K562 (cell line): ENCODE results near the gene B4GALT5. TPM values are rescaled to one million over a fixed set of nuclear protein-coding genes. Genes with fewer than 3 reads are reported as not detected.

Source experiments
- ATAC-seq: fragments of 200-7000 bp; cut with Tn5 transposase; 3 replicates; pipeline ENCODE4 v1.9.1; 2020; ENCODE audit warnings: moderate library complexity
- BruUV-seq: library from RNA; stranded (reverse); fragments of 400-500 nt; replicated peaks from 2 replicates; lab custom pipeline; 2021; lab: Mats Ljungman, UMichigan
- CTCF ChIA-PET: fragments of 300-600 bp; formaldehyde crosslinking; extraction: SDS; loops from one replicate; lab custom pipeline; 2021; ENCODE audit warnings: low intra/inter-chr PET ratio; lab: Yijun Ruan, JAX
- POLR2A ChIA-PET: fragments of 300-600, 350-650 bp; sonication (Branson Sonifier 250); formaldehyde crosslinking; extraction: SDS; loops from one replicate; lab custom pipeline; 2021; ENCODE audit warnings: antibody characterized with exemption, inconsistent platforms; lab: Yijun Ruan, JAX
- DNase-seq, 4 experiments: peaks; one replicate each; pipeline versions ENCODE4 v3.0.0 to v3.0.0-alpha.2; 2011 to 2018; ENCODE audit warnings: low spot score in 3 of 4, mixed read lengths in 3 of 4; ENCODE audit errors: extremely low read depth in 1 of 4
- FAIRE-seq: peaks from 2 replicates; lab custom pipeline; 2011; peaks lifted over from hg19 to GRCh38; lab: Jason Lieb, UNC
- H2AFZ ChIP-seq: 2 replicates; pipeline ENCODE4 v1.6.0; 2011; ENCODE audit warnings: low read depth, low read length, control low read depth, inconsistent platforms
- H3K27ac ChIP-seq: fragments of 200-600 bp; 3 replicates; pipeline ENCODE4 v1.8.0; 2011; ENCODE audit warnings: low read depth, mild to moderate bottlenecking, control low read depth, inconsistent platforms, low read length, moderate library complexity, mixed read lengths; ENCODE audit errors: extremely low read depth
- H3K27me3 ChIP-seq, 2 experiments: fragments of 300-600 bp in 1 of 2; 2 replicates in 1 of 2; 3 replicates in 1 of 2; pipeline versions ENCODE4 v1.6.0 to v1.8.0; 2011; ENCODE audit warnings: inconsistent platforms in 2 of 2, low read length in 2 of 2, mild to moderate bottlenecking in 1 of 2, mixed read lengths in 1 of 2, moderate library complexity in 1 of 2; ENCODE audit not compliant: control insufficient read depth in 2 of 2, insufficient read depth in 2 of 2
- H3K36me3 ChIP-seq: fragments of 300-600 bp; 3 replicates; pipeline ENCODE4 v1.8.0; 2011; ENCODE audit warnings: mild to moderate bottlenecking, low read length, inconsistent platforms; ENCODE audit not compliant: control insufficient read depth, insufficient read depth
- H3K4me1 ChIP-seq, 2 experiments: fragments of 200-600 bp in 1 of 2; replicated peaks in 1 of 2; 2 replicates in 1 of 2; 3 replicates in 1 of 2; pipeline versions ENCODE4 v1.5.1 to v1.8.0; 2011; ENCODE audit warnings: inconsistent platforms in 2 of 2, low read length in 2 of 2, mild to moderate bottlenecking in 1 of 2, mixed read lengths in 1 of 2, moderate library complexity in 1 of 2; ENCODE audit not compliant: control insufficient read depth in 2 of 2, insufficient read depth in 2 of 2
- H3K4me2 ChIP-seq: 2 replicates; pipeline ENCODE4 v1.6.1; 2011; ENCODE audit warnings: low read length, control low read depth, inconsistent platforms, mixed read lengths; ENCODE audit not compliant: insufficient read depth
- H3K4me3 ChIP-seq: fragments of 200-600 bp; sonication (generic), shearing (Covaris generic); 2 replicates; pipeline ENCODE4 v1.5.1; 2016; ENCODE audit warnings: control low read depth, inconsistent platforms
- H3K79me2 ChIP-seq: fragments of 200-600 bp; 3 replicates; pipeline ENCODE4 v1.8.0; 2011; ENCODE audit warnings: low read length, inconsistent platforms; ENCODE audit not compliant: control insufficient read depth, insufficient read depth
- H3K9ac ChIP-seq, 2 experiments: 2 replicates each; pipeline versions ENCODE4 v1.6.0 to v1.6.1; 2011; ENCODE audit warnings: low read depth in 2 of 2, low read length in 2 of 2, control low read depth in 1 of 2, inconsistent platforms in 1 of 2, mild to moderate bottlenecking in 1 of 2, mixed read lengths in 1 of 2; ENCODE audit not compliant: insufficient read depth in 1 of 2
- H3K9me1 ChIP-seq: one replicate; pipeline ENCODE4 v1.6.0; 2011; ENCODE audit warnings: inconsistent platforms, mild to moderate bottlenecking, low read length, moderate library complexity; ENCODE audit not compliant: control insufficient read depth, insufficient read depth
- H3K9me3 ChIP-seq: replicated peaks from 2 replicates; pipeline ENCODE4 v1.5.1; 2011; ENCODE audit warnings: low read depth, low read length, inconsistent platforms; ENCODE audit not compliant: control insufficient read depth, insufficient read depth
- H4K20me1 ChIP-seq: replicated peaks from 2 replicates; pipeline ENCODE4 v1.6.1; 2011; ENCODE audit warnings: low read length, inconsistent platforms, mixed read lengths; ENCODE audit not compliant: control insufficient read depth, insufficient read depth
- ATF6 ChIP-seq: sonication (generic); formaldehyde crosslinking; IDR thresholded peaks from 2 replicates; pipeline ENCODE4 v1.4.0; 2020; ENCODE audit warnings: mild to moderate bottlenecking, missing genetic modification reagents
- BACH1 ChIP-seq: fragments of 200-800 bp; sonication (Bioruptor generic); IDR thresholded peaks from 2 replicates; pipeline ENCODE4 v1.6.1; 2016; ENCODE audit warnings: missing genetic modification characterization, missing compliant biosample characterization
- BRF2 ChIP-seq: IDR thresholded peaks from 3 replicates; pipeline ENCODE4 v1.6.1; 2011; ENCODE audit warnings: borderline replicate concordance, mild to moderate bottlenecking; ENCODE audit not compliant: insufficient read length, insufficient read depth
- DDX20 ChIP-seq: fragments of 450-650 bp; IDR thresholded peaks from 2 replicates; pipeline ENCODE4 v1.6.1; 2016; ENCODE audit warnings: missing genetic modification characterization, low read depth, mild to moderate bottlenecking, missing compliant biosample characterization, moderate library complexity
- ELF2 ChIP-seq: fragments of 250-450 bp; sonication (Bioruptor Pico); IDR thresholded peaks from 2 replicates; pipeline ENCODE4 v1.5.0; 2021; ENCODE audit warnings: mild to moderate bottlenecking
- ERF ChIP-seq: fragments of 450-650 bp; formaldehyde crosslinking; IDR thresholded peaks from 2 replicates; pipeline ENCODE4 v1.4.0; 2020; ENCODE audit warnings: mild to moderate bottlenecking, mixed read lengths
- HCFC1 ChIP-seq: IDR thresholded peaks from 2 replicates; pipeline ENCODE4 v1.6.1; 2012; ENCODE audit warnings: low read depth, low read length, improper control_type of control experiment
- KHSRP ChIP-seq: fragments of 450-650 bp; IDR thresholded peaks from 2 replicates; pipeline ENCODE4 v1.6.1; 2017
- PHF8 ChIP-seq: fragments of 200-600 bp; sonication (generic); IDR thresholded peaks from 2 replicates; pipeline ENCODE4 v1.6.1; 2012; ENCODE audit warnings: mixed run types, mild to moderate bottlenecking, inconsistent platforms, low read length, moderate library complexity, borderline replicate concordance
- POLR3A ChIP-seq: IDR thresholded peaks from 2 replicates; pipeline ENCODE4 v1.6.1; 2011; ENCODE audit warnings: borderline replicate concordance, mild to moderate bottlenecking, moderate library complexity; ENCODE audit not compliant: insufficient read length, insufficient read depth; ENCODE audit errors: extremely low read depth
- SMAD2 ChIP-seq: fragments of 150-350 bp; IDR thresholded peaks from 2 replicates; pipeline ENCODE4 v1.6.1; 2014; ENCODE audit warnings: low read depth, mild to moderate bottlenecking, low read length
- ZBTB12 ChIP-seq: fragments of 250-450 bp; sonication (Bioruptor Pico); IDR thresholded peaks from 2 replicates; pipeline ENCODE4 v1.4.0; 2020
- ZNF511 ChIP-seq: sonication (generic); formaldehyde crosslinking; IDR thresholded peaks from 2 replicates; pipeline ENCODE4 v1.8.0; 2022; ENCODE audit warnings: mild to moderate bottlenecking, missing genetic modification reagents
- WGBS: fragments of 100-300 bp; shearing (Covaris generic); methylation state at CpG from one replicate; pipeline ENCODE4 v1.1.6; 2016; ENCODE audit warnings: low coverage, mixed read lengths; ENCODE audit not compliant: insufficient coverage; ENCODE audit errors: missing lambda C conversion rate; 5-methylcytosine and 5-hydroxymethylcytosine counted together
- in situ Hi-C: fragments of 300-500 bp; cut with MboI; formaldehyde crosslinking; loops from 4 replicates; pipeline ENCODE4 v1.15.0; 2018; ENCODE audit warnings: inconsistent platforms, mixed read lengths
- intact Hi-C: fragments of 100-400 bp; cut with micrococcal nuclease; formaldehyde crosslinking; loops from 2 replicates; pipeline ENCODE4 v1.14.2; 2022
- polyA plus RNA-seq, 8 experiments: library from polyadenylated mRNA; depleted of rRNA in 4 of 8; stranded (reverse) in 5 of 8; unstranded in 3 of 8; fragments of >200 nt; fragmentation: Nextera tagmentation in 2 of 8; fragmentation: Illumina TruSeq in 1 of 8; extraction: Ambion mirVana in 2 of 8; extraction: Trizol in 1 of 8; gene quantifications; 2 replicates each; pipeline versions ENCODE4 v1.2.1 to v1.2.3, GENCODE V29; 2011 to 2014; ENCODE audit warnings: inconsistent platforms in 1 of 8, missing spikeins in 1 of 8
- total RNA-seq, 7 experiments: library from RNA; depleted of rRNA in 6 of 7; stranded (reverse); fragments of >200 nt in 6 of 7; fragmentation: Illumina TruSeq in 2 of 7; extraction: Trizol in 2 of 7; gene quantifications; 2 replicates each; pipeline versions ENCODE4 v1.2.1 to v1.2.3, GENCODE V29; 2011 to 2021; ENCODE audit warnings: low replicate concordance in 1 of 7

B4GALT5 gene
- total and polyA plus RNA-seq, 9 of the 15 experiments (the other 6 are each of a cell fraction or from before 2014, with no cell fraction given) = 8.5 to 32.6 (median 23.4) TPM

GRCh38 chr20:49646126-49646525 lies 67.6 kb downstream of the B4GALT5 start:
- Histone ChIP-seq H3K4me3 (no peak overlapping the region), H3K36me3 (peaks cover 87% of the 10 kb centered on the region), H3K4me1 (no peaks in the 10 kb centered on the region), H2AFZ (no peak overlapping the region), H3K9me1 (no peaks in the 10 kb centered on the region), H3K27ac (no peak overlapping the region), H3K79me2 (no peaks in the 10 kb centered on the region), H3K9me3 (no peaks in the 10 kb centered on the region), H3K4me2 (no peak overlapping the region), H3K9ac (no peak overlapping the region), H3K27me3 (no peaks in the 10 kb centered on the region), H4K20me1 (no peaks in the 10 kb centered on the region)
- CTCF ChIA-PET = no interaction called here
- POLR2A ChIA-PET = interaction anchor here (0.6 to 0.7 kb wide), 2 partner anchors 22 to 102 kb away, joined by 3 read pairs; no protein-coding TSS in a partner anchor
- ATAC-seq (no peak), DNase-seq (no peak), FAIRE-seq (no peak)
- in situ Hi-C loops (no loop called here), intact Hi-C loops (no loop called here)
- TF ChIP-seq HCFC1 (no peak), POLR3A (no peak), BRF2 (no peak), ERF (CRISPR knock-in tag) (no peak), BACH1 (tag) (no peak), KHSRP (no peak), SMAD2 (no peak), ELF2 (CRISPR knock-in tag) (no peak), DDX20 (tag) (no peak), ZBTB12 (CRISPR knock-in tag) (no peak), PHF8 (no peak), ZNF511 (CRISPR knock-in tag) (no peak), ATF6 (CRISPR knock-in tag) (no peak)
- 79% methylated on average over 3 of the region's 3 CpGs for WGBS
- BruUV-seq = no TSS peak
